Astrocyte (in vitro differentiated cells and primary cell): Measurements from ENCODE around the gene PLEKHA1.

Experiments used
- EZH2 ChIP-seq: IDR thresholded peaks from 2 replicates; pipeline ENCODE4 v1.6.1; 2012; ENCODE audit warnings: mild to moderate bottlenecking, low read length, inconsistent platforms; ENCODE audit not compliant: insufficient read depth
- TF ChIP-seq, protein P1 (sequence below): IDR thresholded peaks from 2 replicates; pipeline ENCODE4 v1.5.1; 2011; ENCODE audit warnings: low read depth, mild to moderate bottlenecking, inconsistent platforms, low read length, moderate library complexity; ENCODE audit not compliant: insufficient read depth

DNA sequence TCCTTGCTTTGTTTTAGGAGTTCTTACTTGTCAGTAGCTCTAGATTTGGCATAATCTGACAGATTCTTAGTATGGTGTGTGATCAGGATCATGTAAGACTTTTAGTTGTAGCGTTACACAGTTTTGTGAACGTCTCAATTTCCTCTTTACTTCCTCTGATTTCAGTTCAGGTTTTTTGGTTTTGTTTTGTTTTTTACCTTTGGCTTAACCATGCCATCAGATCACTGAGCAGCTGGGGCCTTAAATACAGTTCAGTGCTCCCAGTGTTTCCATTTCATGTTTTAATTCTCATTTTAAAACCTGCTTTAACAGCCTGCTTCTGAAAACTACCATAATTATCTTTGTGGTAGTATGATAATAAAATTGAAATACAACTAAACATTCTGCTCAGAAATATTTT is 52.8 kb downstream of the PLEKHA1 start:
- TF ChIP-seq, protein P1, sequence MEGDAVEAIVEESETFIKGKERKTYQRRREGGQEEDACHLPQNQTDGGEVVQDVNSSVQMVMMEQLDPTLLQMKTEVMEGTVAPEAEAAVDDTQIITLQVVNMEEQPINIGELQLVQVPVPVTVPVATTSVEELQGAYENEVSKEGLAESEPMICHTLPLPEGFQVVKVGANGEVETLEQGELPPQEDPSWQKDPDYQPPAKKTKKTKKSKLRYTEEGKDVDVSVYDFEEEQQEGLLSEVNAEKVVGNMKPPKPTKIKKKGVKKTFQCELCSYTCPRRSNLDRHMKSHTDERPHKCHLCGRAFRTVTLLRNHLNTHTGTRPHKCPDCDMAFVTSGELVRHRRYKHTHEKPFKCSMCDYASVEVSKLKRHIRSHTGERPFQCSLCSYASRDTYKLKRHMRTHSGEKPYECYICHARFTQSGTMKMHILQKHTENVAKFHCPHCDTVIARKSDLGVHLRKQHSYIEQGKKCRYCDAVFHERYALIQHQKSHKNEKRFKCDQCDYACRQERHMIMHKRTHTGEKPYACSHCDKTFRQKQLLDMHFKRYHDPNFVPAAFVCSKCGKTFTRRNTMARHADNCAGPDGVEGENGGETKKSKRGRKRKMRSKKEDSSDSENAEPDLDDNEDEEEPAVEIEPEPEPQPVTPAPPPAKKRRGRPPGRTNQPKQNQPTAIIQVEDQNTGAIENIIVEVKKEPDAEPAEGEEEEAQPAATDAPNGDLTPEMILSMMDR = no peak
- TF ChIP-seq EZH2 = no peak
